ENCODE results near the gene FGF14.

- no peak for TF ChIP-seq CTCF (IDR thresholded peaks at IDR 0.05; ENCODE audit: low read depth, low read length, poor library complexity, severe bottlenecking)
- no peak for TF ChIP-seq EZH2phosphoT487 (IDR thresholded peaks at IDR 0.05; ENCODE audit: borderline replicate concordance, low read length)
Measured at GRCh38 chr13:102318233-102318632, 83.6 kb downstream of the FGF14 start.

Data from DOHH2 (cell line).